Measurements from ENCODE around the gene ZNF236. TPM values are rescaled to one million over a fixed set of nuclear protein-coding genes. Genes with fewer than 3 reads are reported as not detected.

ZNF236 gene
- total and polyA plus RNA-seq, 2 of the 8 experiments (the other 6 are each of a cell fraction or from before 2014, with no cell fraction given), result 6.7 to 14.5 TPM

DNA sequence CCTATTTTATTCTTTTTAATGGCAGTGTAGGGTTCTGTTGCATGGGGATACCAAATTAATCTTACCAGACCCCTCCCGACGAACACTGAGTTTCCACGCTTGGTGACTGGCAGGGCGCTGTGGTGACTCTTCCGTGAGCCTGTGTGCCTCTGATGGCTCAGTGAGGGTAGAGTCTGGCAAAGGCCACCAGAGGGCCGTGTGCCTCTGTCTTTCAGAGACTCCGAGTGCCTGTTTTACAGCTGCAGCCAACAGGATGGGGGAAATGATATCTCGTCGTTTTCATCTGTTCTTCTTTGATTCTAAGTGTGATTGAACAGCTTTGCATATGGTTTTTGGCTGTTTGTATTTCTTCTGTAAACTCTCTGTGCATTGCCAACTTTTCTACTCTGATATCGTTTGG is 99.8 kb downstream of the ZNF236 start:
- DNase-seq (ENCODE audit: low read depth in 1 of 2, low spot score in 2 of 2) (peak in 1 of 2 experiments; percentile 25), FAIRE-seq (peak; percentile 75)
- Histone ChIP-seq H2AFZ (ENCODE audit: low read length) (no peak overlapping the region), H3K4ac (replicated peaks; ENCODE audit: insufficient read length, low read depth, low read length) (no peak overlapping the region), H3K36me3 (ENCODE audit: control insufficient read depth in 2 of 4, insufficient read depth in 4 of 4, low read length in 3 of 4) (peaks cover 2 to 20% (median 10%) of the 10 kb centered on the region in 4 experiments; a peak in 7 of 8 replicates), H2BK20ac (ENCODE audit: low read length) (no peak overlapping the region), H3K79me1 (ENCODE audit: low read depth, low read length) (no peaks in the 10 kb centered on the region), H3K4me1 (replicated peaks in 1 of 4; ENCODE audit: control insufficient read depth in 3 of 4, insufficient read depth in 4 of 4, low read length in 3 of 4) (no peaks in the 10 kb centered on the region), H4K5ac (ENCODE audit: insufficient read length, low read depth, low read length) (no peak overlapping the region), H2BK12ac (ENCODE audit: low read depth, low read length) (no peak overlapping the region), H3K27me3 (replicated peaks in 1 of 4; ENCODE audit: control insufficient read depth in 3 of 4, extremely low read depth in 1 of 4, insufficient read depth in 3 of 4, low read length in 3 of 4) (no peaks in the 10 kb centered on the region), H3K79me2 (ENCODE audit: control insufficient read depth in 1 of 2, insufficient read depth in 2 of 2, low read length in 2 of 2) (no peaks in the 10 kb centered on the region), H3K23ac (ENCODE audit: insufficient read length) (no peak overlapping the region), H4K8ac (ENCODE audit: extremely low read depth, insufficient read depth, low read length) (no peak overlapping the region), H3K4me3 (ENCODE audit: extremely low read depth in 1 of 4, insufficient read depth in 2 of 4, low read depth in 3 of 4, low read length in 4 of 4) (no peak overlapping the region), H3K56ac (replicated peaks; ENCODE audit: insufficient read length, low read depth, low read length) (no peak overlapping the region), H4K20me1 (replicated peaks in 1 of 2; ENCODE audit: control insufficient read depth in 1 of 2, insufficient read depth in 2 of 2, low read length in 2 of 2) (peaks cover 0 to 4% of the 10 kb centered on the region in 2 experiments), H3K14ac (ENCODE audit: insufficient read length) (no peak overlapping the region), H3K18ac (ENCODE audit: extremely low read depth, low read length) (no peak overlapping the region), H4K91ac (replicated peaks; ENCODE audit: insufficient read length, low read length) (no peak overlapping the region), H2BK15ac (ENCODE audit: low read length) (no peak overlapping the region), H2BK120ac (replicated peaks; ENCODE audit: low read depth, low read length) (no peak overlapping the region), H2AK5ac (ENCODE audit: low read depth, low read length) (no peak overlapping the region), H3K9ac (replicated peaks in 1 of 4; ENCODE audit: extremely low read depth in 1 of 4, low read depth in 3 of 4, low read length in 3 of 4) (no peak overlapping the region), H3K9me3 (ENCODE audit: insufficient read depth in 2 of 2, low read depth in 1 of 2, low read length in 1 of 2) (no peaks in the 10 kb centered on the region), H2BK5ac (ENCODE audit: low read depth, low read length) (no peak overlapping the region), H3K27ac (ENCODE audit: low read depth, low read length) (no peak overlapping the region), H3K23me2 (ENCODE audit: low read depth, low read length) (no peaks in the 10 kb centered on the region; the same call in 1 of the 2 replicates), H3K4me2 (ENCODE audit: insufficient read depth in 1 of 2, low read depth in 2 of 2, low read length in 2 of 2) (no peak overlapping the region)
- WGBS, 2 experiments (ENCODE audit: extremely low coverage in 1 of 2, insufficient coverage in 1 of 2, insufficient read length in 1 of 2, insufficient replicate concordance in 2 of 2, low coverage in 1 of 2, low lambda C conversion rate in 2 of 2, missing lambda C conversion rate in 1 of 2), result 64% methylated on average over 10 of the region's 10 CpGs; no CpG with 5 or more reads in 1 of the 2 experiments
- POLR2A ChIA-PET (ENCODE audit: partially characterized antibody), result no interaction called here
- TF ChIP-seq NRF1 (IDR thresholded peaks at IDR 0.05; ENCODE audit: low read depth, low read length), result no peak
- TF ChIP-seq RFX5 (IDR thresholded peaks at IDR 0.05; ENCODE audit: borderline replicate concordance, low read depth, low read length), result no peak
- TF ChIP-seq EGR1 (IDR thresholded peaks at IDR 0.05; ENCODE audit: borderline replicate concordance, low read depth, low read length), result no peak
- TF ChIP-seq POU5F1 (IDR thresholded peaks at IDR 0.05; ENCODE audit: low read depth, low read length), result no peak
- TF ChIP-seq JUN (IDR thresholded peaks at IDR 0.05; ENCODE audit: low read depth, low read length), result no peak
- TF ChIP-seq, protein P1, sequence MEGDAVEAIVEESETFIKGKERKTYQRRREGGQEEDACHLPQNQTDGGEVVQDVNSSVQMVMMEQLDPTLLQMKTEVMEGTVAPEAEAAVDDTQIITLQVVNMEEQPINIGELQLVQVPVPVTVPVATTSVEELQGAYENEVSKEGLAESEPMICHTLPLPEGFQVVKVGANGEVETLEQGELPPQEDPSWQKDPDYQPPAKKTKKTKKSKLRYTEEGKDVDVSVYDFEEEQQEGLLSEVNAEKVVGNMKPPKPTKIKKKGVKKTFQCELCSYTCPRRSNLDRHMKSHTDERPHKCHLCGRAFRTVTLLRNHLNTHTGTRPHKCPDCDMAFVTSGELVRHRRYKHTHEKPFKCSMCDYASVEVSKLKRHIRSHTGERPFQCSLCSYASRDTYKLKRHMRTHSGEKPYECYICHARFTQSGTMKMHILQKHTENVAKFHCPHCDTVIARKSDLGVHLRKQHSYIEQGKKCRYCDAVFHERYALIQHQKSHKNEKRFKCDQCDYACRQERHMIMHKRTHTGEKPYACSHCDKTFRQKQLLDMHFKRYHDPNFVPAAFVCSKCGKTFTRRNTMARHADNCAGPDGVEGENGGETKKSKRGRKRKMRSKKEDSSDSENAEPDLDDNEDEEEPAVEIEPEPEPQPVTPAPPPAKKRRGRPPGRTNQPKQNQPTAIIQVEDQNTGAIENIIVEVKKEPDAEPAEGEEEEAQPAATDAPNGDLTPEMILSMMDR (IDR thresholded peaks at IDR 0.05; ENCODE audit: control extremely low read depth in 1 of 3, insufficient read depth in 1 of 3, low read depth in 1 of 3, low read length in 3 of 3), result peak; percentile 84 to 88 (median 86)
- no peak for TF ChIP-seq BACH1 (IDR thresholded peaks at IDR 0.05; ENCODE audit: low read length)
- no peak for TF ChIP-seq TAF1 (IDR thresholded peaks at IDR 0.05; ENCODE audit: low read depth, low read length)
- no peak for TF ChIP-seq SIN3A (conservative IDR thresholded peaks at IDR 0.05 in 1 of 2, IDR thresholded peaks at IDR 0.05 in 1 of 2; ENCODE audit: low read depth in 1 of 2, low read length in 2 of 2)
- TF ChIP-seq RAD21 (IDR thresholded peaks at IDR 0.05 in 1 of 2, conservative IDR thresholded peaks at IDR 0.05 in 1 of 2; ENCODE audit: low read depth in 2 of 2, low read length in 2 of 2), result peak; percentile 84 to 85
- CTCF ChIA-PET (ENCODE audit: partially characterized antibody), result interaction anchor here (0.6 to 7.4 kb wide), 35 partner anchors 8 to 263 kb away, joined by 3 to 88 read pairs (median 4); no protein-coding TSS in a partner anchor

Data from H1 (cell line).